CD4-positive, alpha-beta T cell treated with Interleukin-17A for 4 hours (primary cell): ENCODE data around the gene NT5DC2.
A peak's percentile ranks its signal among the peaks of the same experiment; 100 is the strongest.
"Not testable (repeated sequence)": the region's sequence is repeated elsewhere in the genome, so short reads cannot be mapped to it uniquely, and the experiment has no call there.

Experiments
- DNase-seq: peaks from one replicate; pipeline ENCODE4 v3.0.0-alpha.2; 2020; ENCODE audit warnings: mixed read lengths

NT5DC2 gene

GRCh38 chr3:52537165-52537620 lies 3.5 kb upstream of the NT5DC2 start:
- no peak for DNase-seq

GRCh38 chr3:52536369-52537164 lies 2.9 kb upstream of the NT5DC2 start, which contains the start of gene UQCC5:
UQCC5 (plus strand) TSS chr3:52536605; CDS start chr3:52536756, 151 bp downstream.
- peak; percentile 97 for DNase-seq

- DNase-seq, result no peak
Observed at GRCh38 chr3:52536112-52536368, 2.4 kb upstream of the NT5DC2 start.

- no peak for DNase-seq
Observed at GRCh38 chr3:52535411-52536111, 1.9 kb upstream of the NT5DC2 start.

GRCh38 chr3:52534281-52535183 lies 875 bp upstream of the NT5DC2 start:
- DNase-seq, result no peak

- peak; percentile 41 for DNase-seq
Observed at GRCh38 chr3:52532838-52533622, 627 bp downstream of the NT5DC2 start.

- DNase-seq, result peak; percentile 29
Observed at GRCh38 chr3:52532517-52532837, 1.2 kb downstream of the NT5DC2 start.

- no peak for DNase-seq
Observed at GRCh38 chr3:52531860-52532516, 1.7 kb downstream of the NT5DC2 start.

GRCh38 chr3:52530918-52531826 lies 2.5 kb downstream of the NT5DC2 start:
- no peak for DNase-seq

GRCh38 chr3:52529376-52530333 lies 4.0 kb downstream of the NT5DC2 start:
- no peak for DNase-seq

GRCh38 chr3:52528586-52529375 lies 4.9 kb downstream of the NT5DC2 start:
- DNase-seq, result no peak

- DNase-seq, result no peak
Observed at GRCh38 chr3:52527732-52528585, 5.7 kb downstream of the NT5DC2 start.

GRCh38 chr3:52527039-52527731 lies 6.5 kb downstream of the NT5DC2 start:
- DNase-seq, result no peak

- DNase-seq, result not testable (repeated sequence)
Observed at GRCh38 chr3:52526671-52527038, 7.0 kb downstream of the NT5DC2 start.

GRCh38 chr3:52525680-52526561 lies 7.7 kb downstream of the NT5DC2 start:
- no peak for DNase-seq
